HepG2 (cell line): ENCODE results near the gene TMEM53. TPM values are rescaled to one million over a fixed set of nuclear protein-coding genes. Genes with fewer than 3 reads are reported as not detected.

ENCODE experiments used
- EHMT2 ChIP-seq: fragments of 200-600 bp; sonication (generic); IDR thresholded peaks from 2 replicates; pipeline ENCODE4 v1.7.0; 2017; ENCODE audit warnings: antibody characterized with exemption, low read depth, low read length, borderline replicate concordance
- FOXJ3 ChIP-seq: sonication (generic); formaldehyde crosslinking; IDR thresholded peaks from 2 replicates; pipeline ENCODE4 v1.4.0; 2020; ENCODE audit warnings: missing genetic modification reagents, mild to moderate bottlenecking, borderline replicate concordance
- IKZF1 ChIP-seq: fragments of 450-650 bp; IDR thresholded peaks from 2 replicates; pipeline ENCODE4 v1.7.1; 2016
- IRF2 ChIP-seq: IDR thresholded peaks from 2 replicates; pipeline ENCODE4 v1.6.1; 2018; ENCODE audit warnings: missing genetic modification reagents, missing compliant biosample characterization
- KAT8 ChIP-seq: IDR thresholded peaks from 2 replicates; pipeline ENCODE4 v1.6.1; 2016; ENCODE audit warnings: missing genetic modification reagents, missing compliant biosample characterization
- MAFK ChIP-seq, 2 experiments: IDR thresholded peaks in 1 of 2; conservative IDR thresholded peaks in 1 of 2; 2 replicates each; pipeline ENCODE4 v1.6.1; 2011; ENCODE audit warnings: improper control_type of control experiment in 2 of 2, low read length in 2 of 2
- MEF2D ChIP-seq: sonication (generic); formaldehyde crosslinking; IDR thresholded peaks from 2 replicates; pipeline ENCODE4 v1.5.1; 2020; ENCODE audit warnings: mild to moderate bottlenecking, missing genetic modification reagents
- PHF8 ChIP-seq: sonication (generic); formaldehyde crosslinking; IDR thresholded peaks from 2 replicates; pipeline ENCODE4 v1.5.0; 2020; ENCODE audit warnings: missing genetic modification reagents
- SETDB1 ChIP-seq: sonication (generic); formaldehyde crosslinking; IDR thresholded peaks from 2 replicates; pipeline ENCODE4 v1.5.1; 2020; ENCODE audit warnings: missing genetic modification reagents, mild to moderate bottlenecking, borderline replicate concordance
- TBP ChIP-seq: sonication (generic); formaldehyde crosslinking; IDR thresholded peaks from 2 replicates; pipeline ENCODE4 v1.5.0; 2020; ENCODE audit warnings: missing genetic modification reagents
- YY1 ChIP-seq: IDR thresholded peaks from 2 replicates; pipeline ENCODE4 v1.6.1; 2011; ENCODE audit warnings: low read length, low read depth, moderate library complexity, mild to moderate bottlenecking; ENCODE audit not compliant: insufficient read depth, insufficient replicate concordance
- ZFP36L1 ChIP-seq: sonication (generic); formaldehyde crosslinking; IDR thresholded peaks from 2 replicates; pipeline ENCODE4 v1.8.0; 2022; ENCODE audit warnings: mild to moderate bottlenecking, missing genetic modification reagents, moderate library complexity
- ZNF232 ChIP-seq: sonication (generic); formaldehyde crosslinking; IDR thresholded peaks from 2 replicates; pipeline ENCODE4 v1.4.0; 2020; ENCODE audit warnings: missing genetic modification reagents, borderline replicate concordance
- ZNF256 ChIP-seq: sonication (generic); formaldehyde crosslinking; conservative IDR thresholded peaks from 2 replicates; pipeline ENCODE4 v1.4.0; 2020; ENCODE audit warnings: missing genetic modification reagents
- ZNF563 ChIP-seq: sonication (generic); formaldehyde crosslinking; IDR thresholded peaks from 2 replicates; pipeline ENCODE4 v1.8.0; 2022; ENCODE audit warnings: mild to moderate bottlenecking, moderate library complexity, missing genetic modification reagents
- ZNF672 ChIP-seq: sonication (generic); formaldehyde crosslinking; IDR thresholded peaks from 2 replicates; pipeline ENCODE4 v1.8.1; 2022; ENCODE audit warnings: missing genetic modification reagents
- ZNF790 ChIP-seq: sonication (generic); formaldehyde crosslinking; IDR thresholded peaks from 2 replicates; pipeline ENCODE4 v1.8.0; 2022; ENCODE audit warnings: missing genetic modification reagents, mild to moderate bottlenecking, borderline replicate concordance
- polyA plus RNA-seq, 8 experiments: library from polyadenylated mRNA; depleted of rRNA in 3 of 8; stranded (reverse) in 7 of 8; unstranded in 1 of 8; fragments of >200 nt; fragmentation: Illumina TruSeq in 4 of 8; extraction: Trizol in 4 of 8; gene quantifications; 2 replicates each; pipeline versions ENCODE4 v1.2.1 to v1.2.3, GENCODE V29; 2011 to 2016; ENCODE audit warnings: low read depth in 4 of 8, missing spikeins in 1 of 8, mixed read lengths in 1 of 8; ENCODE audit not compliant: insufficient read depth in 1 of 8
- total RNA-seq, 5 experiments: library from RNA; depleted of rRNA; stranded (reverse); fragments of >200 nt; fragmentation: Illumina TruSeq; extraction: Trizol; gene quantifications; 2 replicates each; pipeline ENCODE4 v1.2.3, GENCODE V29; 2016; ENCODE audit warnings: low read depth in 1 of 5
- TF ChIP-seq, protein P1 (sequence below): sonication (generic); formaldehyde crosslinking; IDR thresholded peaks from 2 replicates; pipeline ENCODE4 v1.8.1; 2022; ENCODE audit warnings: low read depth, mild to moderate bottlenecking, missing genetic modification reagents
- TF ChIP-seq, protein P2 (sequence below): sonication (generic); formaldehyde crosslinking; conservative IDR thresholded peaks from 2 replicates; pipeline ENCODE4 v1.8.0; 2022; ENCODE audit warnings: mild to moderate bottlenecking, moderate library complexity, missing genetic modification reagents
- TF ChIP-seq, protein P3 (sequence below), 2 experiments: sonication (generic) in 1 of 2; formaldehyde crosslinking in 1 of 2; IDR thresholded peaks; 2 replicates each; pipeline versions ENCODE4 v1.5.1 to v1.6.1; 2011 to 2020; ENCODE audit warnings: borderline replicate concordance in 1 of 2, low read depth in 1 of 2, low read length in 1 of 2, mild to moderate bottlenecking in 1 of 2, missing genetic modification reagents in 1 of 2, moderate library complexity in 1 of 2

The TMEM53 gene
- total and polyA plus RNA-seq, 2 of the 13 experiments (the other 11 are each of a cell fraction or from before 2014, with no cell fraction given): 12.6 to 20.2 TPM

- TF ChIP-seq, protein P1, sequence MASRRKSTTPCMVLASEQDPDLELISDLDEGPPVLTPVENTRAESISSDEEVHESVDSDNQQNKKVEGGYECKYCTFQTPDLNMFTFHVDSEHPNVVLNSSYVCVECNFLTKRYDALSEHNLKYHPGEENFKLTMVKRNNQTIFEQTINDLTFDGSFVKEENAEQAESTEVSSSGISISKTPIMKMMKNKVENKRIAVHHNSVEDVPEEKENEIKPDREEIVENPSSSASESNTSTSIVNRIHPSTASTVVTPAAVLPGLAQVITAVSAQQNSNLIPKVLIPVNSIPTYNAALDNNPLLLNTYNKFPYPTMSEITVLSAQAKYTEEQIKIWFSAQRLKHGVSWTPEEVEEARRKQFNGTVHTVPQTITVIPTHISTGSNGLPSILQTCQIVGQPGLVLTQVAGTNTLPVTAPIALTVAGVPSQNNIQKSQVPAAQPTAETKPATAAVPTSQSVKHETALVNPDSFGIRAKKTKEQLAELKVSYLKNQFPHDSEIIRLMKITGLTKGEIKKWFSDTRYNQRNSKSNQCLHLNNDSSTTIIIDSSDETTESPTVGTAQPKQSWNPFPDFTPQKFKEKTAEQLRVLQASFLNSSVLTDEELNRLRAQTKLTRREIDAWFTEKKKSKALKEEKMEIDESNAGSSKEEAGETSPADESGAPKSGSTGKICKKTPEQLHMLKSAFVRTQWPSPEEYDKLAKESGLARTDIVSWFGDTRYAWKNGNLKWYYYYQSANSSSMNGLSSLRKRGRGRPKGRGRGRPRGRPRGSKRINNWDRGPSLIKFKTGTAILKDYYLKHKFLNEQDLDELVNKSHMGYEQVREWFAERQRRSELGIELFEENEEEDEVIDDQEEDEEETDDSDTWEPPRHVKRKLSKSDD (CRISPR knock-in tag): no peak
- TF ChIP-seq EHMT2 (no peak), IRF2 (CRISPR knock-in tag) (0 out of 2 replicates have a peak, but pooled peaks have one; percentile 19), SETDB1 (no peak), ZNF563 (no peak), KAT8 (CRISPR knock-in tag) (no peak), TBP (no peak), MEF2D (no peak), MAFK (conservative IDR thresholded peaks at IDR 0.05 in 1 of 2, IDR thresholded peaks at IDR 0.05 in 1 of 2; ENCODE audit: low read length in 2 of 2) (no peak), ZNF790 (CRISPR knock-in tag) (no peak), ZNF672 (CRISPR knock-in tag) (no peak), ZNF232 (CRISPR knock-in tag) (no peak), IKZF1 (no peak), YY1 (peak; percentile 21), ZFP36L1 (CRISPR knock-in tag) (no peak), ZNF256 (CRISPR knock-in tag) (no peak), PHF8 (CRISPR knock-in tag) (no peak), FOXJ3 (CRISPR knock-in tag) (no peak)
- TF ChIP-seq, protein P2, sequence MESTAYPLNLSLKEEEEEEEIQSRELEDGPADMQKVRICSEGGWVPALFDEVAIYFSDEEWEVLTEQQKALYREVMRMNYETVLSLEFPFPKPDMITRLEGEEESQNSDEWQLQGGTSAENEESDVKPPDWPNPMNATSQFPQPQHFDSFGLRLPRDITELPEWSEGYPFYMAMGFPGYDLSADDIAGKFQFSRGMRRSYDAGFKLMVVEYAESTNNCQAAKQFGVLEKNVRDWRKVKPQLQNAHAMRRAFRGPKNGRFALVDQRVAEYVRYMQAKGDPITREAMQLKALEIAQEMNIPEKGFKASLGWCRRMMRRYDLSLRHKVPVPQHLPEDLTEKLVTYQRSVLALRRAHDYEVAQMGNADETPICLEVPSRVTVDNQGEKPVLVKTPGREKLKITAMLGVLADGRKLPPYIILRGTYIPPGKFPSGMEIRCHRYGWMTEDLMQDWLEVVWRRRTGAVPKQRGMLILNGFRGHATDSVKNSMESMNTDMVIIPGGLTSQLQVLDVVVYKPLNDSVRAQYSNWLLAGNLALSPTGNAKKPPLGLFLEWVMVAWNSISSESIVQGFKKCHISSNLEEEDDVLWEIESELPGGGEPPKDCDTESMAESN (CRISPR knock-in tag): no peak
- TF ChIP-seq, protein P3, sequence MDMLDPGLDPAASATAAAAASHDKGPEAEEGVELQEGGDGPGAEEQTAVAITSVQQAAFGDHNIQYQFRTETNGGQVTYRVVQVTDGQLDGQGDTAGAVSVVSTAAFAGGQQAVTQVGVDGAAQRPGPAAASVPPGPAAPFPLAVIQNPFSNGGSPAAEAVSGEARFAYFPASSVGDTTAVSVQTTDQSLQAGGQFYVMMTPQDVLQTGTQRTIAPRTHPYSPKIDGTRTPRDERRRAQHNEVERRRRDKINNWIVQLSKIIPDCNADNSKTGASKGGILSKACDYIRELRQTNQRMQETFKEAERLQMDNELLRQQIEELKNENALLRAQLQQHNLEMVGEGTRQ (IDR thresholded peaks at IDR 0.05; ENCODE audit: low read depth, low read length): no peak
- TF ChIP-seq, protein P3 (CRISPR knock-in tag; IDR thresholded peaks at IDR 0.05; ENCODE audit: borderline replicate concordance): no peak
Observed at GRCh38 chr1:44652445-44653106, 21.7 kb downstream of the TMEM53 start (continued).
